Putamen (tissue), 1 donor: ENCODE measurements around the gene FXN.
"Not testable (repeated sequence)": the region's sequence is repeated elsewhere in the genome, so short reads cannot be mapped to it uniquely, and the experiment has no call there.

ENCODE experiments used
- DNase-seq: peaks from one replicate; pipeline ENCODE4 v3.0.0-alpha.2; 2016; ENCODE audit warnings: low spot score

The FXN gene

GRCh38 chr9:69027355-69028097 is 8.0 kb upstream of the FXN start:
- DNase-seq, result no peak

GRCh38 chr9:69028754-69029153 is 6.8 kb upstream of the FXN start:
- no peak for DNase-seq

- no peak for DNase-seq
These were observed 6.0 kb upstream of the FXN start for GRCh38 chr9:69029535-69029934.

- DNase-seq, result no peak
These were observed 4.5 kb upstream of the FXN start for GRCh38 chr9:69030851-69031645.

GRCh38 chr9:69034071-69034470 is 1.5 kb upstream of the FXN start:
- DNase-seq, result no peak

- no peak for DNase-seq
These were observed 757 bp downstream of the FXN start for GRCh38 chr9:69036309-69036708.

- no peak for DNase-seq
These were observed 1.2 kb downstream of the FXN start for GRCh38 chr9:69036799-69037198.

- DNase-seq, result no peak
These were observed 5.1 kb downstream of the FXN start for GRCh38 chr9:69040646-69041045.

- no peak for DNase-seq
These were observed 9.0 kb downstream of the FXN start for GRCh38 chr9:69044240-69045219.

GRCh38 chr9:69045821-69046220 is 10.3 kb downstream of the FXN start:
- no peak for DNase-seq

GRCh38 chr9:69046723-69047122 is 11.2 kb downstream of the FXN start:
- DNase-seq, result no peak

- DNase-seq, result no peak
These were observed 11.8 kb downstream of the FXN start for GRCh38 chr9:69047371-69047770.

GRCh38 chr9:69049094-69049493 is 13.5 kb downstream of the FXN start:
- no peak for DNase-seq

- not testable (repeated sequence) for DNase-seq
These were observed 15.4 kb downstream of the FXN start for GRCh38 chr9:69050936-69051335.

GRCh38 chr9:69054989-69055388 is 19.4 kb downstream of the FXN start:
- no peak for DNase-seq

- DNase-seq, result no peak
These were observed 20.8 kb downstream of the FXN start for GRCh38 chr9:69056191-69056815.

- DNase-seq, result no peak
These were observed 22.5 kb downstream of the FXN start for GRCh38 chr9:69058101-69058500.

- no peak for DNase-seq
These were observed 25.2 kb downstream of the FXN start for GRCh38 chr9:69060766-69061165.

GRCh38 chr9:69062195-69062594 is 26.6 kb downstream of the FXN start:
- DNase-seq, result no peak

- no peak for DNase-seq
These were observed 28.3 kb downstream of the FXN start for GRCh38 chr9:69063839-69064238.

- DNase-seq, result no peak
These were observed 30.1 kb downstream of the FXN start for GRCh38 chr9:69065660-69066059.

- DNase-seq, result no peak
These were observed 31.4 kb downstream of the FXN start for GRCh38 chr9:69066955-69067354.
